GM18907 (cell line): ENCODE data around the gene RUNX3.

Source experiments
- ATAC-seq: cut with Tn5 transposase; IDR thresholded peaks from one replicate; pipeline ENCODE4 v1.9.1; 2021; ENCODE audit warnings: mild to moderate bottlenecking, moderate library complexity; ENCODE audit not compliant: unreplicated experiment

Gene RUNX3

DNA sequence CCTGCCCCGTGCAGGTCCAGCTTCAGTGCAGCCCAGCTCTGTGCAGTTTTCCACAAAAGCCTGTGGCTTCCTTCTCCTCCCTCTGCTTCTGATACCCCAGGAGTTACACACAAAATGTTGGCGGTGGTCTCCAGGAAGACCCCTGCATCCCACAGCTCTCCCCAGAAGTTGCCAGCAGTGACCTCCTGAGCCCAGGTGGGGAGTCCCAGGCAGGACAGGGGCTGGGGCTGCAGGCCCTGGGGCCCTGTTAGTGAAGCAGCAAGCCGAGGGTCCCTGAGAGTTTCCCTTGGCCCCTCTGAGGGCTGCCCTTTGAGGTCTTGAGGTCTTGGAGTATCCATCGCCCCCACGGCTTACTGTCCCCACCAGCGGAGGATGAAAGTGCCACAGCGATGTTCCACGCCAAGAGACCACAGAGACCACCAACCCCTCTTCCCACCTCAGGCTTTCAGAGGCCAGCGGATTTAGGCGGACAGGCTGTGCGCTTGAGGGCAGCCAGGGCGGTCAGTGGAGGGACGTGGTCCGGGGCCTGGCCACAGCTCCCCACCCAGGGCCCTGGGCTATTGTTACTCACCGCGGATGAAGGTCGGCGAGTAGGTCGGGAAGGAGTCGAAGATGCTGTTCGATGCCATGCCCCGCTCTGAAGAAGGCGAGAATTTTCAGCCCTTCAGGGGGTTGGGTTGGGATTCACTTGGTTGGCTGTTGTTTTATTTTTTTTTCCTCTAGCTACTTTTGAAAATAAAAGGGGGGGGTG is 34.0 kb upstream of the RUNX3 start:
- ATAC-seq = no peak

DNA sequence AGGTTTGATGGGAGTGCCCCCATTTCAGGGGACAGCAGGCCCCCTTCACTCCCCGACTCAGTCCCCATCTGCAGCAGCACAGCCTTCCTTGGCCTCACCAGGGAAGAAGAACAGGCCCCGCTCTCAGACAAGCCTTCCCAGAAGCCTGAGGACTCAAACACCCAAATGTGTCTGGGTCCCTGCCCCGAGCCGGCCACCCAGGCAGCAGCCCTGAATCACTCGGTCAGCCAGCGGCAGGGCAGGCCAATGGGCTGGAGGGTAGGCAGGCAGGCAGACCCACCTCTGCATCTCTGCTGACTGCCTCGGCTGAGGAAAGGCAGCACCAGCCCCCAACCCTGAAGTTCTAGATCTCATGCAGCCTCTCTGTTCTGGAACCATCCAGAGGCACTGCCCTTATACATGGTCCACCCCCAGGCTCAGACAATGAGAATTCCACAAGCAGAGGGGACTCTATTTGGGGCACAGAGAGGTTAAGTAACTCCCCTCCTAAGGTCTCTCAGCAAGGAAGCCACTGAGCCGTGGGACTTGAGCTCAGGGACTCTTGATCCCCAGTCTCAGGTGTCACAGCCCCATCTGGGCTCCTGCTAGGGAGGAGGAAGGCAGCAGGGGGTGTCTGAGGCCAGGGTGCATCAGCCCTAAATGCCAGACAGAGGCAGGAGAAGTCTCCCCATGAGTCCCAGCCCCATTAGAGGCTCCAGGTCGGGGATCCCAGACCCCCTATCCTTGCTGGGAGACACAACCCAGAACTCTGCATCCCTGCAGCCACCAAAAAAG is 33.2 kb upstream of the RUNX3 start:
- ATAC-seq = no peak

DNA sequence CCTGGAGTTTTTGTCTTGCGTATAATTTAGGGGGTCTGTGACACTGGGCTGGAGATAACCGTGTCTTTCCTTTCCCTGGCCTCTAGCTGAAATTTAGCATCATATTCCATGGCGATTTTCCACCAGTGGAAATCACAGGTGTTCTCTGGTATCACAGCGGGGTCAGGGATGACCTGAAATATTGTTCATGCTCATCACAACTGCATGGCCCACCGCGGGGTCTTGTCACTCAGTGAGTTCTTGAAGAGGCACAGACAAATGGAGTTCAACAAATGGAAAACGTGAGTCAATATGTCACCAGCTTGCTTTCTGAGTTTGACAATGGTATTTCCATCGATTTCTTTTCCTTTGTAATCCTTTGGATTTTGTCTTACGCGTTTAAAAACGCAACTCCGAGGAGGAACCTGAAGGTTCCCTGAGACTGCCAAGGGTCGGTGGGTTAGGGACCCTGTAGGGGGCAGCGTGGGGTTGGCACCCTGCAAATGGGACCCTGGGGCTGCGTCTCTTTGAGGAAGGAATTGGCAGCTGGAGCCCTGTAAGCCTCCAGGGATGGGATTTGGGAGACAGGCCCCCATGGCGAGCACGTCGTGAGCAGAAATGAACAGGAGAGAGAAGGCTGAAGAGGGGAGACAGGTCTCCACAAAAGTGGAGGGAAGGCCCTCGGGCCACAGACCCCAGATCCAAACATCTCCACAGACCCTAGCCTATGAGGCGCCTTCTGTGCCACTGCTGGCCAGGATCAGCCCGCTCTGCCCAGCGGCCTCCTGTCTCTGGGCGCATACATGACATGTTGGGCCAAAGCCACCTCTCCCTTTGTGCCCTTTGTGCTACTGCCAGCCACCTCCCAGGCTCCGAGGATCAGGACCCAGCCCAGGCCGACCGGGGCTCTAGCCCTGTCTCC is 32.1 kb upstream of the RUNX3 start:
- ATAC-seq = no peak

DNA sequence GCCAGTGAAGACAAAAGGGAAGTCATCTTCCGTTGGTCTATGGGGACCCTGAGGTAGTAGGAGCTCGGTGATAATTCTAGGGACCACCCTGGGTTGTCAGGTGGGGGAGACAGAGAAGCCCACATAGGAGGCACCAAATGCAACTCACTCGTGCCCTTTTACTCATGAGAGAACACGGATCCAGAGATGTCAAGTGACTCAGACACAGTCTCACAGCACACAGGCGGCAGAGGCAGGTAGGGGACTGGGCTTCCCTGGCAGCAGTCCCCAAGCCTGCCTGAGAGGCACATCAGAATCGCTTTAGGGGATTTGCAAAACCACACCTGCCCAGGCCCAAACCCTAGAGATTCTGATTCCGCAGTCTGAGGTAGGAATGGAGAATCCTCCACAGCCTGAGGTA is 31.3 kb upstream of the RUNX3 start:
- ATAC-seq = no peak

DNA sequence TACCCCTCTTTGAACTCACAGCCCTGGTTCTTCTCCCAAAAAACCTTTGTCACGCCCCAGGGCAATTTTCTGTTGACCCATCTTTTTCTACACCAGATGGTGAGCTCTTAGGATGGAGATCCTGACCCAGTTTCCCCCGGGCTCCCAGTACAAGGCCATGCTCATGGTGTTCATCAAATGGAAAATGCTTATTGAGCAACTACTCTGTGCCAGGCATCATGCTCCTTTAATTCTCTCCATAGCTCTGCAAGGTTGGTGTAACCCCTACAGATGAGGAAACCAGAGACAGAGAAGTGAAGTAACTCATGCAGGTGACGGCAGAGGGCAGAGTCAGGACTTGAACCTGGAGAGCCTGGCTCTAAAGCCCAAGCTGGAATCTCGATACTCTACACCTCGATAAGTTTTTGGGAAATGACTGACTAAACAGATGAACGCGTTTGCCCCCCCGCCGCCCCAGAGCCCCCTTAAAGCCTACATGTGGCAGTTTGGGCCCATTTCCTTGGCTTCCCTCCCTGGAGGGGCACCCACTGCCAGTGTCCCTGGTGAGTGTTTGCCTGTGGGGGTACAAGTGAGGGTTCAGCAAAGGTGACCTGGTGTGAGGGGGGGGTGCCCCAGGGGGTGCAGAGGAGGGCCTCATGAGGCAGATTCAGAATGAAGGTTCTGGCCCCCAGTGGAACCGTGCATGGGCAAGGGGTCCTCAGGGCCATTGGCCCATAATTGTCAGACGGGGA is 30.2 kb upstream of the RUNX3 start:
- ATAC-seq = no peak

DNA sequence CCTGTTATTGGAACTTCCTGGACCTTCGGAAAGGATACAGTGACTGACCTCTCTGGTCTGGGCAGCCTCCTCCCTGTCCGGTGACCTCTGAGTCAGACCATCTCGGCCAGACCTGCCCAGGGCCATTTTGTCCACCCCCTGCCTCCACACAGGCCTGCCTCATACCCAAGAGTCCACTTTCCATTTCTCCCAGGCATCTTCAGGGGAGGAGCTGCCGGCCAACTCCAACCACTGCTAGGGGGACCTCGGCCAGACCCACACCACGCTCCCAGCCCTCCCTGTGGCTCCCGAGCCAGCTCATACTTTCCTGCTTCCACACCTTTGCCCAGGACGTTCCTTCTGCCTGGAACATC is 29.5 kb upstream of the RUNX3 start:
- ATAC-seq = no peak

DNA sequence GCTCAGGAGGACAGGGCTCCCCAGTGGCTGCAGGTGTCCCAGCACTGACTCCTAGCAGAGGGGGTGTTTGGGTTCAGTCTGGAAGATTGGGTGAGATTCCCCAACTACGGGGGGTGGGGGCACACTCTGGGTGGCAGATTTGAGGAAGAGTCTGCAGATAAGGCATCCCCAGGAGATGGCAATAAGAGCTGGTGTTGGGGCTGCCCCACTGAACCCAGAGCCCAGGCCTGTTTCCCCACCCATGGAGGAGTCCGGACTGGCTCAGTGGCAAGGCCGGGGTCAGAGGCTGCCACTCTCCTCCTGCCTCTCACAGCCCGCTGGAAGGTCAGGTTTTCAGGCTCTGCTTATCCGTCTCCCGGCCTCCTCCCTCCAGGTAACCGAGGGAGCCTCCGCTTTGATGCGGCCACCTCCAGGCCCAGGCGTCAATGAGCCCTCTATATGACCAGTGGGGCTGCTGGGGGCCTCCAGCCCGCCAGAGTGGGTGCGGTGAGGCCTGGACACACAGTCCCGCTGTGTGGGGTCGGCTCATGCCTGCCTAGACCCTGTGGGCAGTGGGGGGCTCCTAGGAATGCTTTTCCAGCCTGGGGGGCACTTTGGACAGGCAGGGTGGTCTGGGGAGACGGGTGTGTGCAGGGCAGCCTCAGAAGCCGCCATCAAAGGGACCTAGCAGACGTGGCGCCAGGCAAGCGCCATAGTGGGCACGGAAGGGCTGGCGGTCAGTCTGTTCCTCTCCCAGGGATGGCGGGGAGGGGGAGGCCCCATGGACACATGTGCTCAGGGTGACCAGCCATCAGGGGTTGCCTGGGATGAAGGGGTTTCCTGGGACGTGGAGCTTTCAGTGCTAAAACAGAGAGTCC is 28.9 kb upstream of the RUNX3 start:
- ATAC-seq = no peak

DNA sequence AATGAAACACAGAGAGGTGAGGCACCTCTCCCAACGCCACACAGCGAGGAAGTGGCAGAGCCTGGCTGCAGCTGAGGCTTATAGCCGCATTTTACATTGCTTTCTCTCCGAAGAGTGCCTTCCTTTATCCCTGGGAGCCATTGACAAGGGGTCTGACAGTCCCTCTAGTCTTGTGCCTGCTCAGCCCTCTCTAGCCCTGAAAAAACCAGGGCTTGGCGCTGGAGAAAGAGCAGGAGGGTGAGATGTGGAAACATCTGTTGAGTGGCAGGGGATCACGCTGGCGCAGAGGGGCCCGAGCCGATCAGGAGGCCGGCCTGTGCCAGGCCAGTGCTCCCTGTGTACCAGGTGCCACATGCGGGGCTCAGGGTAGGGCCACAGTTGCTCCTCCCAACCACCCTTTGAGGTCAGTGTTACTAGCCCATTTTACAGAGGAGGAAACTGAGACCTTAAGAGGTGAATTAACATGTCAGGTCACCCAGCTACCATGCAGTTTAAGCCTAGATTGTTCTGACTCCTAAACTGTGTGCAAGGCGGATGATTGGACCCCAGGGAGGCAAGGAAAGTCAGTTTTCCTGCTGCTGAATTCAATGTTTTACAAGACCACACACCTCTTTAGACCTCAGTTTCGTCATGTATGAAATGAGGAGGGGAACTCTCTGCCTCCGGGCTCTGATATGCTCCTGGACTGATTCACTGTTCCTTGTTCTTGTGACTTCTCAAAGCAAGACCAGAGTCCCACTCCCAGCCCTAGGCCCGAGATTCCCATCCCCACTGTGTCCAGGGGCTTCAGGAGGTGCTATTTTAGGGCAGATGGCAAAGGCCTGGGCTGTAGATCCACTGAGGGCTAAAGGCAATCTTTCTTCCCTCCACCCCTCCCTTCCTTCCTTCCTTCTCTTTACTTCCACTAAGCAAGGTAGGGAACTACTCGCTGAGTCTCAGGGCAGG is 28.0 kb upstream of the RUNX3 start:
- no peak for ATAC-seq

DNA sequence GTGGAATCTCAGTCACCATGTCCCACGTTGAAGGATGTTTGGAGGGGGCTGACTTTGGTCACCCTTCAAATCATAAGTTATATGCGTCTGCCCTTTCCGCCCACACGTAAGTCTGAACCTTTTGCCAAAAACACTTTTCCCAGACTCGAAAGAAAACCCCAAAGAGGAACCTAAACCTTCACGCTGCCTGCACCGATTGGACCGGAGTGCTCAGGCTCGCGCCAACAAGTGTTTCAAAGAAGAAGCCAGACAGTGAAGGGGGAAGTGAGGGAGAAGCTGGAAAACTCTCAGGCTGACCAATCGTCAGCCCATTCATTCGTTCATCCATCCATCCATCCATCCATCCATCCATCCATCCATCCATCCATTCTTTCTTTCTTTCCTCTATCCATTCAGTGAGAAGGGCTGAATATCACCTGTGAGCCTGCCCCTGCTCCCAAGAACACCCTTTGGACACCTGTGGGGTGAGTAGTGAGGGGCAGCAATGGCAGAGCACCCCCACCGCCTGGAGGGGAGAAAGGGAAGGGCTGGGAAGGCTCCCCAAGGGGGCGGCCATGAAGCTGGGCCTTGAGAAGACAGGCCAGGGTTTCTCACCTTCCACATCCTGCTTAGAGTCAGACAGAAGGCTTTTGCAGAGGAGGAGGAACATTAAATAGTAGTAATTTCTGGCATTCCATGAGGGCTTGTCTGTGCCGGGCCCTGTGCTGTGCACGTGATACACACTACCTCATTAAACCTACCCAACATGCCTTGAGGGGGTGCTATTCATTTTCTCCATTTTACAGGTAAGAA is 27.1 kb upstream of the RUNX3 start:
- no peak for ATAC-seq

DNA sequence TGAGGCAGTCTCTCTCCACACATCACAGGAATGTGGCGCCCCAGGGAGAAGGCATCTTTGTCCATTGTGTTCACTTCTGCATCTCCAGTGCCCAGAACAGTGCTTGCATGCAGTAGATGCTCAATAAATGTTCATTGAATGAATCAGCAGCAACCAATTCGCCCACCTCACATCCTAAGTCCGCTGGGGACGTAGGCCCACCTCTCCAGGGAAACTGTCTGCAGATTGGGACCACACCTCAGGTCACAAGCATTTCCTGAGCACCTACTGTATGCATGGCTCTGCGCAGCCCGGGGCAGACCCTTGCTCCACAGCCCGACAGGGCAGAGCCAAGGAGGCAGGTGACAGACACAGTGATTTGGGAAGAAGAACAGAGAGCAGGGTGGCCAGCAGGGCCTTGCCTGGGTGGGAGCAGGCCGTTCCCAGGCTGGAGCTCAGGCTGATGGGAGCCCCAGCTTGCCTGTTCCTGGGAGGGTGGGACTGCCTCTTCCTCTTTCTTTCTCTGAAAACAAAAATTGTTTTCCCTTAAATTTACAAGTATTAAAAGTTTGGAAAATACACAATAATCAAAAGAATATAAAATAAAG is 25.8 kb upstream of the RUNX3 start:
- no peak for ATAC-seq

DNA sequence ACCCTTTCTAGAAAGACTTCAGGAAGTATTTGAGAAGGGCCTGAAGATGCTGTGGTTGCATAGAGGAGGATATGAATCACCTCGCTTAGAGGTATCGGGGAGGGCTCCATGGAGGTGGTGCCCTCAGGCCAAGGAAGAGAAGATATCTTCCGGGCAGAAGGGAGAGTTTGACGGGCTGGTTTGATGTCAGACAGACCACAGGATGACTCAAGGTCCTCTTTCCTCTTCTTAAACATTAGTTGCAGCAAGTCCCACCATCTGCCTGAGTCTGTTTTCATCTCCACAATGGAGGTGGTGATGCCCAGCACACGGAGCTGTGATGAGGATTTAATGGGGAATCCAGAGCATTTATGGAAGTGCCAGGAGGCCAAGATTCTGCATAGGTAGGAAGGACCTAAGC is 25.1 kb upstream of the RUNX3 start:
- ATAC-seq = peak; percentile 52

DNA sequence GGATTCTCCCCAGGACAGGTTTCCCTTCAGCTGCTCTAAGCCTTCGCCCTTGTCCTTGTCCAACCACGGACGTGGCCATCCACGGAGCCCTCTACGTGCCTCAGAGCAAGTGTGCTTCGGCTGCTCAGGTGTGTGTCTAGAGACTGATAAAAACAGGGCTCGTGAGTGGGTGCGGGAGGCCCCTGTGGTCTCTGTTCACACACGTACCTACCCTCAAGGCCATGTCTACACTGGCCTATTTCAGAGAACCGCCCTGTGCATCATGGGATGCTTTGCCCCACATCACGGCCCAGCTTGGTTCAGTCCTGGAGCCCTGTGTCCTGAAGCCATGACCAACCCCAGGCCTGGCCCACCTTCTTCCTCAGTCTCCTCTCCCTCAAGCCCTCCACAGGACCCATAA is 24.6 kb upstream of the RUNX3 start:
- ATAC-seq = no peak

DNA sequence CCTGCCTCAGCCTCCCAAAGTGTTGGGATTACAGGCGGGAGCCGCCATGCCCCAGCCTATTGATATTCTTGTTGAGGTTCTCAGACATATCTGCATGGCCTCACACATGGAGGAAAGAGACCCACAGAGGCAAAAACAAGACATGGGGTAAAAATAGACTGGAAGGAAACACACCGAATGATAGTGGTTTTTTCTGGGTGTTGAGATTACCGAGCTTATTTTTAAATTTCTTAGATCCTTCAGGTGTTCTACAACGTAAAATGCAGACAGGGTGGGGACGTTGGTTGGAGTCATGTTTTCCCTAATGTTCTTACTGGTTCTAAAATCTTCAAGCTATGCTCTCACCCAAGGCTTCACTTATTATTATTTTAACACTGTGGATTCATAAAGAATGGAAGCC is 23.9 kb upstream of the RUNX3 start:
- no peak for ATAC-seq

DNA sequence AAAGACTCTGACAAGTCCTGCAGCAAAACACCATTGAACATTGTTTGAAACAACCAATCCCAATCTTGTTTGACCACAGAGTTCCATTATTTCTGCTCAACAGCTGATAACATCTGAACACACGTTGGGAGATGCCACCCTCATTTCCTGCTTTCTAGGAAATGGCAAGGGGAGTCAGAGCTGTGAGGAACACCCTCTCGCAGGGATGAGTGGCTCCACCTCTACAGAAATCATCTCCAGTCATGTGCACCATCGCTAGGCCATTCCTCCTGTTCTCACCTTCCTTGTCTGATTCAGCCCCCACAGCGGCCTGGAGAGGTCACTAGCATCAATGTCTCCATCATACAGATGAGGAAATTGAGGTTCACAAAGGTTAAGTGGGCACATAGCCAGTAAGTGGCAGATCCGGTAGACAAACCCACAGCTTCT is 22.4 kb upstream of the RUNX3 start:
- ATAC-seq = no peak

DNA sequence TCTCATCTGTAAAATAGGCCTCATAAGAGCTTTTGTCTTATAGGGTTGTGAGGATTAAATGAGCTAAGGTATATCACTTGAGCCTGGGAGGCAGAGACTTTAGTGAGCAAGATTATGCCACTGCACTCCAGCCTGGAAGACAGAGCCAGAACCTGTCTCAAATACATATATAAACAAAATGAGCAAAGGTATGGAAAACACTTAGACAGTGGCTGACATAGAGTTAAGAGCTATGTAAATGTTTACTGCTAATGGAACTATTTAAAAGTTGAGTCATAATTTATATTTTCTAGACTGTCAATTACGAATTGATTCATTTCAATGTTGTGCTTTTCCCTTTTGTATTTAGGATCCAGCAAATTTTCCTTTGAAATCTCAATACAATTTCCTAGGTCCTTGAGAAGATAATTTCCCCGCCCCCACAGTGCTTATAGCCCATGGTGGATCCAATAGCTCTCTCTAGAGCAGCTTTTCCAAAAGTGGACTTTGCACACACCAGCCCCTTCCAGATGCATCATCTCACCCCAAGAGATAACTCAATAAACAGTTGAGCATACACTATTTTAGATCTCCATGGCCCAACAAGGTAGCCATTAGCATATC is 21.8 kb upstream of the RUNX3 start:
- no peak for ATAC-seq

DNA sequence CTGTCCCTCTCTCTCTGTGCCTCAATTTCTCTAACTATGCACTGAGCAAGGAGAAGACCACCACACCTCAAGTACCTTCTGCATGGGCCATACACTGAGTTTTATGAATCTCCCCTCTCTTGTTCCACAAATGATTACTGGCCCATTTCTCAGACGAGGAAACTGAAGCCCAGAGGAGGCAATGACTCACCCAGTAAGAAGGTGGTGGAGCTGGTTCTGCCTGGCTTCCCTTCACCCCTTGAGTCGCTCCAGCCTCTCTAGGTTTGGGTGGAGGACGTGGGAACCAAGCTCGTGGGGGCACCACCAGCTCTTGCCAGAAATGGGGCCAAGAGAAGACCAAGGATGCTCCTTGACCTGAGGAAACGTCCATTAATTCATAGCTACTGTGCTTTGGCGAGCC is 21.3 kb upstream of the RUNX3 start:
- ATAC-seq = no peak

DNA sequence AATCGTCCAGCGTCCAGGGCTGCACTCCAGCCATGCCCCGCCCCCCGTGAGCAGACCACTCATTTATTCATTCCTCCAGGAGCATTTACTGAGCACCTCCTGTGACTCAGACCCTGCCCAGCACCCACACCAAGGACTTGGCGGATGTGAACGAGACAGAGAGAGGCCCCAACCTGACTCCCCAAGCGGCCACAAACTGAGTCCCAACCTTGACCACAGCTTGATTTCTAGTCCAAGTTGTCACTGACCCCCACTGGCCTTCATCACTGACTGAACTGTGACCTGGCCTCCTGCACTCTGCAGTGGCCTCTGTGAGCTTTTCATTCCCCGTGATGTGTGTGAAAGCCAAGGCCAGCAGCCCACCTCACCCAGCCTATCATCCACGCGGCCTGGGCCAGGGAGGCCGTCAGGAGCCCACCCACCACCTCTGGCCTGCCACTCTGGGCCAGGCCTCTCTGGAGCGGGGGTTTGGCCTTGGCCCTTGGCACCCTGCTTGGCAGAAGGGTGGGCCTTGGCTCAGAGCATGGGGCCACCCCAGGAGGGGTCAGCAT is 19.3 kb upstream of the RUNX3 start:
- ATAC-seq = no peak
